Transverse colon (tissue), 3 donors: ENCODE measurements around the gene GLIS2.

Experiments used
- CTCF ChIP-seq, 5 experiments: fragments of 200-600 bp in 3 of 5; fragments of 450-650 bp in 2 of 5; sonication (generic) in 3 of 5; IDR thresholded peaks; 1 replicate in 2 of 5; 2 replicates in 3 of 5; pipeline ENCODE4 v1.5.1; 2016 to 2017; ENCODE audit warnings: antibody characterized with exemption in 5 of 5, inconsistent platforms in 3 of 5, mild to moderate bottlenecking in 2 of 5, moderate library complexity in 1 of 5
- POLR2A ChIP-seq: fragments of 450-650 bp; IDR thresholded peaks from one replicate; pipeline ENCODE4 v1.6.1; 2016; ENCODE audit warnings: antibody characterized with exemption, mild to moderate bottlenecking, moderate library complexity

- TF ChIP-seq CTCF (IDR thresholded peaks at IDR 0.05) (no peak), POLR2A (no peak)
Observed at GRCh38 chr16:4295581-4295980, 20.3 kb upstream of the GLIS2 start.
